ENCODE measurements around the gene BMS1.
"Not testable (repeated sequence)": the region's sequence is repeated elsewhere in the genome, so short reads cannot be mapped to it uniquely, and the experiment has no call there.

The BMS1 gene

GRCh38 chr10:42868530-42868929 is 85.9 kb downstream of the BMS1 start:
- no peak for TF ChIP-seq CTCF (conservative IDR thresholded peaks at IDR 0.05)
- TF ChIP-seq ZFX (IDR thresholded peaks at IDR 0.05): no peak
- H3K27ac ChIP-seq: no peak overlapping the region

GRCh38 chr10:42869977-42870350 is 87.4 kb downstream of the BMS1 start:
- no peak for TF ChIP-seq ZFX (IDR thresholded peaks at IDR 0.05)
- no peak for TF ChIP-seq CTCF (conservative IDR thresholded peaks at IDR 0.05)
- H3K27ac ChIP-seq: no peak overlapping the region

- not testable (repeated sequence) for H3K27ac ChIP-seq
Measured at GRCh38 chr10:42871138-42871641, 88.6 kb downstream of the BMS1 start.

GRCh38 chr10:42871823-42872222 is 89.2 kb downstream of the BMS1 start:
- TF ChIP-seq CTCF (conservative IDR thresholded peaks at IDR 0.05) (no peak), ZFX (IDR thresholded peaks at IDR 0.05) (no peak)

GRCh38 chr10:42872865-42873435 is 90.4 kb downstream of the BMS1 start:
- H3K27ac ChIP-seq: no peak overlapping the region
- TF ChIP-seq CTCF (conservative IDR thresholded peaks at IDR 0.05): no peak
- TF ChIP-seq ZFX (IDR thresholded peaks at IDR 0.05): no peak

More at GRCh38 chr10:42871823-42872222, 89.2 kb downstream of the BMS1 start:
- H3K27ac ChIP-seq: no peak overlapping the region

- no peak for TF ChIP-seq CTCF (conservative IDR thresholded peaks at IDR 0.05)
- no peak overlapping the region for H3K27ac ChIP-seq
Measured at GRCh38 chr10:42874713-42875387, 92.3 kb downstream of the BMS1 start.

GRCh38 chr10:42875388-42875755 is 92.8 kb downstream of the BMS1 start:
- no peak overlapping the region for H3K27ac ChIP-seq
- TF ChIP-seq ZFX (IDR thresholded peaks at IDR 0.05) (no peak), CTCF (conservative IDR thresholded peaks at IDR 0.05) (no peak)

Data from C4-2B (cell line).